ENCODE results near the gene MLLT6. TPM values are rescaled to one million over a fixed set of nuclear protein-coding genes. Genes with fewer than 3 reads are reported as not detected.
A peak's percentile ranks its signal among the peaks of the same experiment; 100 is the strongest.

MLLT6 gene
- total RNA-seq, 3 donors from 2014 or later: 90.1 to 164 (median 112) TPM

DNA sequence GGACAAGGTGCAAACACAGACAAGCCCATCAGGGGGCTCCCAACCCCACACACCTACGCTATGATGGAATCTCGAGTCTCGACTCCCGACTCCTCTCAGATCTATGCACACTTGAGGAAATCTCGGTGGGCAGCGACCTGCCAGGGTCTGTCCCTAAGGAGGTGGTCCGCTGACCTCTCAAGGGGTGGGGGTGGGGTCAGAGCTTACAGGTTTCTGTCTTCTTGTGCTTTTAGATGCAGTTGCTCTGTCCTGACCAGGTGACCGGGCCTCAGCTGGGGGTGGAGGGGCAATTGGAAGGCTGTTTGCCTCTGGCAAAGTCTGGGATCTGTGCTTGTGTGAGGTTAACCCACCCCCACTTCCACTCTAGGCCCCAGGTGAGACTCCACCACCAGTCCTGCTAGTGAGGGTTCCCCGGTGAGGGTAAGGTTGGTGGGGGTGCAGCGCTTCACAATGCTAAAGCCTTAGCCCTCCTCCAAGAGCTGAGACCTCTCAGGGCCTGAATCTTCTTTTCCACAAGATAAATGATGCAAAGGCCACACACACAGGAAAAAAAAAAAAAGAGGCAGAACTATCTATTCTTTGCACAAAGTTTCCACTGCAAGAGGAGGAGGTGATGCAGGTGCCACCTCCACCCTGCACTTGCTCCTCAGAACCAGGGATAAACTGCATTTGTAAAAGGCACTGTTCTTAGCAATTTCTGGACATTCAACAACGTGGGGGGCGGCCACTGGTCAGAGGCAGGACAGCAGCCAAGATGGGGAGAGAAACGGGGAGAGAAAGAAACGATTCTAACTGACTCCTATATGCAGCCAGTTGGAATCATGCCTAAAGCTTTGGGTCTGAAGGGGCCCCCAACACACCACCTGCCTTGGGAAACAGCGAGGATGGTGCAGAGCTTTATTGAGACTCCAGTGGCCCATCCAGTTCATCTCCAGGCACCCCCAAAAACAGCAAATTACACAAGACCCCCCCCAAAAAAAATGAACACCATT, 29.2 kb downstream of the MLLT6 start:
- TF ChIP-seq, protein P1, sequence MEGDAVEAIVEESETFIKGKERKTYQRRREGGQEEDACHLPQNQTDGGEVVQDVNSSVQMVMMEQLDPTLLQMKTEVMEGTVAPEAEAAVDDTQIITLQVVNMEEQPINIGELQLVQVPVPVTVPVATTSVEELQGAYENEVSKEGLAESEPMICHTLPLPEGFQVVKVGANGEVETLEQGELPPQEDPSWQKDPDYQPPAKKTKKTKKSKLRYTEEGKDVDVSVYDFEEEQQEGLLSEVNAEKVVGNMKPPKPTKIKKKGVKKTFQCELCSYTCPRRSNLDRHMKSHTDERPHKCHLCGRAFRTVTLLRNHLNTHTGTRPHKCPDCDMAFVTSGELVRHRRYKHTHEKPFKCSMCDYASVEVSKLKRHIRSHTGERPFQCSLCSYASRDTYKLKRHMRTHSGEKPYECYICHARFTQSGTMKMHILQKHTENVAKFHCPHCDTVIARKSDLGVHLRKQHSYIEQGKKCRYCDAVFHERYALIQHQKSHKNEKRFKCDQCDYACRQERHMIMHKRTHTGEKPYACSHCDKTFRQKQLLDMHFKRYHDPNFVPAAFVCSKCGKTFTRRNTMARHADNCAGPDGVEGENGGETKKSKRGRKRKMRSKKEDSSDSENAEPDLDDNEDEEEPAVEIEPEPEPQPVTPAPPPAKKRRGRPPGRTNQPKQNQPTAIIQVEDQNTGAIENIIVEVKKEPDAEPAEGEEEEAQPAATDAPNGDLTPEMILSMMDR (IDR thresholded peaks at IDR 0.05): no peak
- ATAC-seq: no peak
- H3K9me3 ChIP-seq: no peaks in the 10 kb centered on the region
- intact Hi-C loops (cut with DNase I, micrococcal nuclease): loop anchor here in 1 of 2 donors (10.0 kb wide), 1 partner anchor 59 kb away; the partner anchor contains the start of gene EPOP
- no peaks in the 10 kb centered on the region for H3K36me3 ChIP-seq (ENCODE audit: low read depth)
- H3K4me1 ChIP-seq (ENCODE audit: low read depth): peaks cover 36% of the 10 kb centered on the region
- DNase-seq: peak in 1 of 3 donors; percentile 23
- no peak overlapping the region for H3K4me3 ChIP-seq

DNA sequence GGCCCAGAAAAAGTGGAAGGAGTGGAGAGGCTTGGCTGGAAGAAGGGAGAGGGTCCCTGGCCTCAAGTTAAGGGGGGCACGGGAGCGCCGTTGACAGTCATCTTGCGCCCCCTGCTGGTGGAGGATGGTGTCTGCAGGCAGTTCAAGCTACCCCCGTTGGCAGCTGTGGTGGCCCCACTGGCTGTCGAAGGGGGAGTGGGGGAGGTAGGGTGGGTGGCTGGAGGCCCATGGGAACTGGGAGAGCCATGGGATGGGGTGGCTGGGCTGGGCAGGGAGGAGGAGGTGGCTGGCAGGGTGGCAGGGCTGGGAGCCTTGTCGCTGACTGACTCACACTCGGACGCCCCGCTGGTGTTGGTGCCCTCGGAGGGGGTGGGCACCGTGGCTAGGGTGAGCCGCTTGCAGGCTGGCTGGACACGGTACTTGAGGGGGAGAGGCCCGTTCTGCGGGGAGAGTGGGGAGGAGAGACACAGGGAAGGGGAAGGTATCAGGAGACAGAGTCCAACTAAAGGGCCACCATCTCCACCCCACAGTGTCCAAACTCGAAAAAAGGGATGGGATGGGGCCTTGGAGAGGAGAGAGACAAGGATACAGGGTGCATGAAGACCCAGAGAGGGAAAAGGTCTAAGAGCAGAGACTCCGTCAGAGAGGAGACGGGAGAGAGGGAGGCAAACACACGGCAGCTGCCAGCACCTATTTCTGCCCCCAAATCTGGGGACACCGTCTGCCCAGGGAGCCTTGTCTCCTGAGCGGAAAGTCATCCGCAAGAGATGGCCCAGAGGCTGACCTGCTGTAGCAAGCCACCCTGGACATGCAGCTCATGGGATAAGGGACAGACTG, 30.3 kb downstream of the MLLT6 start:
- TF ChIP-seq, protein P1 (IDR thresholded peaks at IDR 0.05): peak; percentile 65
- Histone ChIP-seq H3K36me3 (ENCODE audit: low read depth) (no peaks in the 10 kb centered on the region), H3K4me1 (ENCODE audit: low read depth) (peaks cover 34% of the 10 kb centered on the region), H3K4me3 (no peak overlapping the region), H3K9me3 (no peaks in the 10 kb centered on the region)
- DNase-seq (peak in 2 of 3 donors; percentile 71 to 74), ATAC-seq (no peak)
- intact Hi-C loops (cut with DNase I, micrococcal nuclease): loop anchor here (5.0 to 10.0 kb wide), 2 partner anchors 58 to 61 kb away; partner anchors contain the start of gene EPOP (in 1 of the 2)

DNA sequence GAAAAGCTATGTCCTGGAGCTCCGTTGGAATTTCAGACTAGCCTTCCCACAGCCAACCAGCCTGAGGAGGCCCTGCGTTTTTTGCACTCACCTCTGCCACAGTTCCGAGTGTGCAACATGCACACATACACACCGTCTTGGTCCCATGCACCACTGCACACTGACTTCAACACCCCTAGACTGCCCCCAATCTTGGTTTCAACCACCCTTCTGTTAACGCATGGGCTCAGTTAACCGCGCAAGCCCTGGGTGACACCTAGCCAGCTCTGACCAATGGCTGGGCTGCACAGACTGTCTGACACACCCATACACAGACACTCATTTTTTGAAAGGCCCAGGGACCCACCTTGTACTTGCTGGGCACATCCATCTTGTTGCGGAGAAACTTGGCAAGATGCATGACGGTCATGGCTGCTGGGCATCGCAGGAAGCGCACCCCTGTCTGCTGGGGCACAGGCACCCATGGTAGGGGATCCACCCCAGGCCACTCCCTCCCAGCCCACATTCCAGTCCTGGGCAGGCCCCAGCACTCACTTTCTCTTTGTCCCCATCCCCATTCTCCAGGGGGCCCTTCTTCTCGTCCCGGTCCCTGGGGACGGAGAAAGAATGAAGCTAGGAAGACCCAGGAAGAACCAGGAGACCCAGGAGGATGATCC, 33.1 kb downstream of the MLLT6 start:
- ATAC-seq: no peak
- H3K4me3 ChIP-seq: no peak overlapping the region
- no peaks in the 10 kb centered on the region for H3K9me3 ChIP-seq
- TF ChIP-seq, protein P1 (IDR thresholded peaks at IDR 0.05): no peak
- H3K4me1 ChIP-seq (ENCODE audit: low read depth): peaks cover 28% of the 10 kb centered on the region
- DNase-seq: peak in 1 of 3 donors; percentile 35
- no peaks in the 10 kb centered on the region for H3K36me3 ChIP-seq (ENCODE audit: low read depth)
- intact Hi-C loops (cut with DNase I, micrococcal nuclease): loop anchor here (5.0 to 10.0 kb wide), 2 partner anchors 61 to 63 kb away; partner anchors contain the start of gene EPOP (in 1 of the 2)

DNA sequence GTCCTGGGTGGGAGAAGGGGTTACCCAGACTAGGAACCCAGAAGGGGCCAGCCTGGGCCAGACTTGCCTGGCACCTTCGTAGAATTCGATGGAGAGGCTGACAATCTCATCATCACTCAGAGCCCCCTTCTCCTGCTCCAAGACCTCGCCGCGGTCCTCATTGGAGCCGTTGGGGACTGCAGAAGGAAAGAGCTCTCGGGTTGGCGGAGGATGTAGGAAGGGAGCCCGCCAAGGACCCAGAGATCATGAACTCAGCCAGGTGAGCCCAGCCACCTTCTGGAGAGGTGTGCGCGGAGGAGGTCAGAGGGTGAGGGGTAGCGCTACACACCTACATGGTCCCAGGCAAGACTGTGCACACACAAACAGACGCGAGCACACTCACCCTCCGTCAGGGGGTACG, 33.6 kb downstream of the MLLT6 start:
- H3K36me3 ChIP-seq (ENCODE audit: low read depth): no peaks in the 10 kb centered on the region
- H3K4me1 ChIP-seq (ENCODE audit: low read depth): peaks cover 30% of the 10 kb centered on the region
- TF ChIP-seq, protein P1 (IDR thresholded peaks at IDR 0.05): no peak
- no peak overlapping the region for H3K4me3 ChIP-seq
- DNase-seq (peak in 1 of 3 donors; percentile 40), ATAC-seq (no peak)
- no peaks in the 10 kb centered on the region for H3K9me3 ChIP-seq
- intact Hi-C loops (cut with DNase I, micrococcal nuclease): loop anchor here (5.0 to 10.0 kb wide), 2 partner anchors 61 to 64 kb away; partner anchors contain the start of gene EPOP (in 1 of the 2)

DNA sequence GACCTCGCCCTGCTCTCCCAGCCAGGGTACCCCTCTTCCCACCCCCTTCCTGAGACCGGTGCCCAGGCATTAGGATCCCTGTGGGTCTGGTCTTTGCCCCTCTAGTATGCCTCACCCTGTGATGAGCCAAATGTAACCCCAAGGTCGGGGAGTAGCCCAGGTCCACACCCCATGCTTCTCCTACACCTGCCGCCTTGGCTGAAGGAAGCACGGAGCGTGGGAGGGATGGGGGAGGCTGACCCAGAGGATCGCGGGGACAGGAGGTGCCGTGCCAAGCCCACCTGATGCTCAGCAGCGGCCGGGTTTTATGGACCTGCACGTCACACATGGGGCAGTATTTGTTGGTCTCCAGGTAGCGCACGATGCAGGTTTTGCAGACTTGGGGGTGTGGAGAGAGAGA, 34.2 kb downstream of the MLLT6 start:
- peaks cover 30% of the 10 kb centered on the region for H3K4me1 ChIP-seq (ENCODE audit: low read depth)
- intact Hi-C loops (cut with DNase I, micrococcal nuclease): loop anchor here (5.0 to 10.0 kb wide), 2 partner anchors 62 to 65 kb away; partner anchors contain the start of gene EPOP (in 1 of the 2)
- no peak overlapping the region for H3K4me3 ChIP-seq
- H3K9me3 ChIP-seq: no peaks in the 10 kb centered on the region
- TF ChIP-seq, protein P1 (IDR thresholded peaks at IDR 0.05): no peak
- no peaks in the 10 kb centered on the region for H3K36me3 ChIP-seq (ENCODE audit: low read depth)
- ATAC-seq (peak; percentile 15), DNase-seq (peak in 2 of 3 donors; percentile 31 to 60)
